ENCODE data around the gene AP2A1. TPM values are rescaled to one million over a fixed set of nuclear protein-coding genes. Genes with fewer than 3 reads are reported as not detected.
A peak's percentile ranks its signal among the peaks of the same experiment; 100 is the strongest.

The AP2A1 gene
- total RNA-seq, 1 experiment from 2014 or later, result 119 TPM

DNA sequence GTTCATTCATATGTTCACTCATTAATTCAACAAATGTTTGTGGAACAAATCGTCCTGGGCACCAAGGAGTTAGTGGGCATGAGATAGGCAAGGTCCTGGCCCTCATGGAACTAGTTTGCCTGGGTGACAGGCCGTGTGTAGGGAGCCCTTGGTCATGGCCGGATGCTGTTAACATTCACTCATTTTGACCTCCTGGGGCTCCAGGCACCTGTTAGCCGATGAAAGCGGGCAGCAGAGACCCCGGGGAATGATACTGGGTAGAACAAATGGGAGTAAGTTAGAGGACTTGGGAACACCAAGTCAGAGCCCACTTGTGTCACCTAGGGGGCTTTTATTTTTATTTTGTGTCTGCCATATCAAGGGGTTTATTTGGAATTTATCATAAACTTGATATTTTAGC, 57.9 kb downstream of the AP2A1 start (continued):
- TF ChIP-seq, protein P1, sequence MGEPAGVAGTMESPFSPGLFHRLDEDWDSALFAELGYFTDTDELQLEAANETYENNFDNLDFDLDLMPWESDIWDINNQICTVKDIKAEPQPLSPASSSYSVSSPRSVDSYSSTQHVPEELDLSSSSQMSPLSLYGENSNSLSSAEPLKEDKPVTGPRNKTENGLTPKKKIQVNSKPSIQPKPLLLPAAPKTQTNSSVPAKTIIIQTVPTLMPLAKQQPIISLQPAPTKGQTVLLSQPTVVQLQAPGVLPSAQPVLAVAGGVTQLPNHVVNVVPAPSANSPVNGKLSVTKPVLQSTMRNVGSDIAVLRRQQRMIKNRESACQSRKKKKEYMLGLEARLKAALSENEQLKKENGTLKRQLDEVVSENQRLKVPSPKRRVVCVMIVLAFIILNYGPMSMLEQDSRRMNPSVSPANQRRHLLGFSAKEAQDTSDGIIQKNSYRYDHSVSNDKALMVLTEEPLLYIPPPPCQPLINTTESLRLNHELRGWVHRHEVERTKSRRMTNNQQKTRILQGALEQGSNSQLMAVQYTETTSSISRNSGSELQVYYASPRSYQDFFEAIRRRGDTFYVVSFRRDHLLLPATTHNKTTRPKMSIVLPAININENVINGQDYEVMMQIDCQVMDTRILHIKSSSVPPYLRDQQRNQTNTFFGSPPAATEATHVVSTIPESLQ (CRISPR knock-in tag; IDR thresholded peaks at IDR 0.05), result no peak

DNA sequence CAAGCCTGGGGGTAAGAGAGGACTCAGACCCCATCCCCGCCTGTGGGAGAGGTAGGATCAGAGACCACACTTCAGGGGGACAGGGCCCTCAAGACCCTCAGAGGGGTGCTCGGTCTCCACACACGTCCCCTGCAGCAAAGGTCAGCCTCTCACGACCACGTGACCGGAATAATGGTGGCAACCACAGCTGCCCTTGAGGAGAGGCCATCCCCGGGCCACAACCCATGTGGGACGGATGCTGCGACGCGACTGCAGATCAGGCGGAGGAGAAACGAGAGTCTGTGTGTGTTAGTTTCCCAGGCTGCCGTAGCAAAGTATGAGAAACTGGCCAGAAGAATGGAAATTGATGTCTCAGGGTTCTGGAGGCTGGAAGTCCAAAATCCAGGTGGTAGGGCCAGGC, 60.2 kb downstream of the AP2A1 start:
- POLR2A ChIA-PET, result no interaction called here
- TF ChIP-seq MYBL2 (CRISPR knock-in tag; IDR thresholded peaks at IDR 0.05) (no peak), GABPB1 (CRISPR knock-in tag; IDR thresholded peaks at IDR 0.05) (no peak), TCF7 (CRISPR knock-in tag; IDR thresholded peaks at IDR 0.05; ENCODE audit: low read depth) (no peak), SMAD4 (CRISPR knock-in tag; IDR thresholded peaks at IDR 0.05) (no peak), ZNF671 (CRISPR knock-in tag; IDR thresholded peaks at IDR 0.05) (no peak), FOXP1 (CRISPR knock-in tag; IDR thresholded peaks at IDR 0.05; ENCODE audit: borderline replicate concordance) (no peak), HMGA2 (CRISPR knock-in tag; IDR thresholded peaks at IDR 0.05) (no peak), NR3C1 (CRISPR knock-in tag; conservative IDR thresholded peaks at IDR 0.05; ENCODE audit: low read depth) (no peak), ZNF396 (CRISPR knock-in tag; IDR thresholded peaks at IDR 0.05; ENCODE audit: borderline replicate concordance) (no peak)
- TF ChIP-seq, protein P2, sequence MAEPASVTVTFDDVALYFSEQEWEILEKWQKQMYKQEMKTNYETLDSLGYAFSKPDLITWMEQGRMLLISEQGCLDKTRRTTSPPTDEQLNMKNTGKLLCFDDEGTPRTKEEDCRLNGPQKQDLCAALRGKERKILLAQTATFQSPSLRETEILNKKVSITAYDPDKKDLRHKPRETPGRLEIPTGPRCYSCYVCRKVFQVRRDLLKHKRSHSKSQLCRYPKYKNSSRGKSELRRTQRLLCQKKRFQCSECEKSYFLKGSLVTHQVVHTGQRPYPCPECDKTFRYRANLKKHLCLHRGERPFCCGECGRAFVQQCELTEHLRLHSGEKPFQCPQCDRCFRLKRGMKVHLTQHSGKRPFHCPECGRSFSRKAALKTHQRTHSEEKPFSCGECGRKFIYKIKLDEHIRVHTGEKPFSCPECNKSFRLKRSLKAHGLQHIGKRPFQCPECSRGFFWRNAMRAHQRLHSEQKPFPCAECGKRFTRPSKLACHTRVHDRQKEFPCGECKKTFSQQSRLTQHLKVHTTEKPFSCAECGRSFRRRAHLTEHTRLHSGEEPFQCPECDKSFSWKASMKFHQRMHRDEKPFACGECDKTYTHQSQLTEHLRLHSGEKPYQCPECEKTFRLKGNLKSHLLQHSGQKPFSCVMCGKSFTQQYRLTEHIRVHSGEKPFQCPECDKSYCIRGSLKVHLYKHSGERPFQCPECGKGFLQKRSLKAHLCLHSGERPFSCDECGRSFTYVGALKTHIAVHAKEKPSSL (CRISPR knock-in tag; conservative IDR thresholded peaks at IDR 0.05), result no peak
- TF ChIP-seq, protein P3, sequence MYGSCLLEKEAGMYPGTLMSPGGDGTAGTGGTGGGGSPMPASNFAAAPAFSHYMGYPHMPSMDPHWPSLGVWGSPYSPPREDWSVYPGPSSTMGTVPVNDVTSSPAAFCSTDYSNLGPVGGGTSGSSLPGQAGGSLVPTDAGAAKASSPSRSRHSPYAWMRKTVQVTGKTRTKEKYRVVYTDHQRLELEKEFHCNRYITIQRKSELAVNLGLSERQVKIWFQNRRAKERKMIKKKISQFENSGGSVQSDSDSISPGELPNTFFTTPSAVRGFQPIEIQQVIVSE (CRISPR knock-in tag; IDR thresholded peaks at IDR 0.05; ENCODE audit: borderline replicate concordance), result no peak
- TF ChIP-seq, protein P4, sequence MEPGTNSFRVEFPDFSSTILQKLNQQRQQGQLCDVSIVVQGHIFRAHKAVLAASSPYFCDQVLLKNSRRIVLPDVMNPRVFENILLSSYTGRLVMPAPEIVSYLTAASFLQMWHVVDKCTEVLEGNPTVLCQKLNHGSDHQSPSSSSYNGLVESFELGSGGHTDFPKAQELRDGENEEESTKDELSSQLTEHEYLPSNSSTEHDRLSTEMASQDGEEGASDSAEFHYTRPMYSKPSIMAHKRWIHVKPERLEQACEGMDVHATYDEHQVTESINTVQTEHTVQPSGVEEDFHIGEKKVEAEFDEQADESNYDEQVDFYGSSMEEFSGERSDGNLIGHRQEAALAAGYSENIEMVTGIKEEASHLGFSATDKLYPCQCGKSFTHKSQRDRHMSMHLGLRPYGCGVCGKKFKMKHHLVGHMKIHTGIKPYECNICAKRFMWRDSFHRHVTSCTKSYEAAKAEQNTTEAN (CRISPR knock-in tag; IDR thresholded peaks at IDR 0.05), result no peak
- CTCF ChIA-PET, result no interaction called here
- Mint-ChIP-seq H3K36me3 (peaks cover 6% of the 10 kb centered on the region; the same call in 1 of the 2 replicates), H3K4me3 (no peak overlapping the region), H3K27ac (peak overlapping the region; percentile 84), H3K4me1 (no peaks in the 10 kb centered on the region), H3K9me3 (no peaks in the 10 kb centered on the region), H3K27me3 (ENCODE audit: low read depth) (no peaks in the 10 kb centered on the region)
- ATAC-seq, result no peak
- DNase-seq (ENCODE audit: low spot score), result no peak

DNA sequence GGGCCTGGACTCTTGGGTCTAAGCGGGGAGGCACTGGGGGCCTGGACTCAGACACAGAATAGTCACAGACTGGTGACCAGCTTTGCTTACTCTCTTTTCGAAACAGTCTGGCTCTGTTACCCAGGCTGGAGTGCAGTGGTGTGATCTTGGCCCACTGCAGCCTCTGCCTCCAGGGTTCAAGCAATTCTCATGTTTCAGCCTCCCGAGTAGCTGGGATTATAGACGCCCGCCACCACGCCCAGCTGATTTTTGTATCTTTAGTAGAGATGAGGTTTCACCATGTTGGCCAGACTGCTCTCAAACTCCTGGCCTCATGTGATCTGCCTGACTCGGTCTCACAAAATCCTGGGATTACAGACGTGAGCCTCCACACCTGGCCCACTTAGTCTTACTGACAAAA, 62.4 kb downstream of the AP2A1 start:
- POLR2A ChIA-PET, result no interaction called here
- H3K4me1 Mint-ChIP-seq, result no peaks in the 10 kb centered on the region
- TF ChIP-seq ZNF138 (CRISPR knock-in tag; conservative IDR thresholded peaks at IDR 0.05), result no peak
- TF ChIP-seq, protein P1 (CRISPR knock-in tag; IDR thresholded peaks at IDR 0.05), result no peak
- no peak for TF ChIP-seq GRHL2 (CRISPR knock-in tag; IDR thresholded peaks at IDR 0.05; ENCODE audit: insufficient replicate concordance, severe bottlenecking)
- TF ChIP-seq, protein P5, sequence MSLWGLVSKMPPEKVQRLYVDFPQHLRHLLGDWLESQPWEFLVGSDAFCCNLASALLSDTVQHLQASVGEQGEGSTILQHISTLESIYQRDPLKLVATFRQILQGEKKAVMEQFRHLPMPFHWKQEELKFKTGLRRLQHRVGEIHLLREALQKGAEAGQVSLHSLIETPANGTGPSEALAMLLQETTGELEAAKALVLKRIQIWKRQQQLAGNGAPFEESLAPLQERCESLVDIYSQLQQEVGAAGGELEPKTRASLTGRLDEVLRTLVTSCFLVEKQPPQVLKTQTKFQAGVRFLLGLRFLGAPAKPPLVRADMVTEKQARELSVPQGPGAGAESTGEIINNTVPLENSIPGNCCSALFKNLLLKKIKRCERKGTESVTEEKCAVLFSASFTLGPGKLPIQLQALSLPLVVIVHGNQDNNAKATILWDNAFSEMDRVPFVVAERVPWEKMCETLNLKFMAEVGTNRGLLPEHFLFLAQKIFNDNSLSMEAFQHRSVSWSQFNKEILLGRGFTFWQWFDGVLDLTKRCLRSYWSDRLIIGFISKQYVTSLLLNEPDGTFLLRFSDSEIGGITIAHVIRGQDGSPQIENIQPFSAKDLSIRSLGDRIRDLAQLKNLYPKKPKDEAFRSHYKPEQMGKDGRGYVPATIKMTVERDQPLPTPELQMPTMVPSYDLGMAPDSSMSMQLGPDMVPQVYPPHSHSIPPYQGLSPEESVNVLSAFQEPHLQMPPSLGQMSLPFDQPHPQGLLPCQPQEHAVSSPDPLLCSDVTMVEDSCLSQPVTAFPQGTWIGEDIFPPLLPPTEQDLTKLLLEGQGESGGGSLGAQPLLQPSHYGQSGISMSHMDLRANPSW (CRISPR knock-in tag; conservative IDR thresholded peaks at IDR 0.05; ENCODE audit: low read depth), result no peak
- TF ChIP-seq, protein P6, sequence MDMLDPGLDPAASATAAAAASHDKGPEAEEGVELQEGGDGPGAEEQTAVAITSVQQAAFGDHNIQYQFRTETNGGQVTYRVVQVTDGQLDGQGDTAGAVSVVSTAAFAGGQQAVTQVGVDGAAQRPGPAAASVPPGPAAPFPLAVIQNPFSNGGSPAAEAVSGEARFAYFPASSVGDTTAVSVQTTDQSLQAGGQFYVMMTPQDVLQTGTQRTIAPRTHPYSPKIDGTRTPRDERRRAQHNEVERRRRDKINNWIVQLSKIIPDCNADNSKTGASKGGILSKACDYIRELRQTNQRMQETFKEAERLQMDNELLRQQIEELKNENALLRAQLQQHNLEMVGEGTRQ (CRISPR knock-in tag; IDR thresholded peaks at IDR 0.05), result no peak
- TF ChIP-seq, protein P2 (CRISPR knock-in tag; conservative IDR thresholded peaks at IDR 0.05), result no peak
- no peak for TF ChIP-seq TEAD4 (CRISPR knock-in tag; IDR thresholded peaks at IDR 0.05)

More for the DNA sequence above, 62.4 kb downstream of the AP2A1 start:
- Mint-ChIP-seq H3K4me3 (no peak overlapping the region), H3K27me3 (ENCODE audit: low read depth) (no peaks in the 10 kb centered on the region), H3K27ac (no peak overlapping the region), H3K36me3 (peaks cover 14% of the 10 kb centered on the region), H3K9me3 (no peaks in the 10 kb centered on the region)
- no peak for ATAC-seq
- CTCF ChIA-PET, result no interaction called here
- no peak for DNase-seq (ENCODE audit: low spot score)
